GM12864 (cell line): ENCODE results near the gene GASK1A.

Experiments
- DNase-seq: peaks from one replicate; pipeline ENCODE4 v3.0.0-alpha.2; 2011; ENCODE audit warnings: low read depth
- H3K4me3 ChIP-seq: 2 replicates; pipeline ENCODE4 v1.5.1; 2011; ENCODE audit warnings: mild to moderate bottlenecking, low read depth, low read length, control low read depth
- CTCF ChIP-seq: IDR thresholded peaks from 2 replicates; pipeline ENCODE4 v1.5.1; 2011; ENCODE audit warnings: low read depth, mild to moderate bottlenecking, moderate library complexity, low read length, control low read depth, inconsistent platforms; ENCODE audit errors: missing control alignments

The GASK1A gene

GRCh38 chr3:43024181-43024885, 45.2 kb downstream of the GASK1A start:
- DNase-seq, result no peak
- no peak overlapping the region for H3K4me3 ChIP-seq
- TF ChIP-seq CTCF, result no peak

- H3K4me3 ChIP-seq, result no peak overlapping the region
- no peak for TF ChIP-seq CTCF
- DNase-seq, result no peak
Observed at GRCh38 chr3:43025423-43025822, 46.3 kb downstream of the GASK1A start.

- no peak overlapping the region for H3K4me3 ChIP-seq
- no peak for DNase-seq
- TF ChIP-seq CTCF, result no peak
Observed at GRCh38 chr3:43028001-43028400, 48.9 kb downstream of the GASK1A start.

DNA sequence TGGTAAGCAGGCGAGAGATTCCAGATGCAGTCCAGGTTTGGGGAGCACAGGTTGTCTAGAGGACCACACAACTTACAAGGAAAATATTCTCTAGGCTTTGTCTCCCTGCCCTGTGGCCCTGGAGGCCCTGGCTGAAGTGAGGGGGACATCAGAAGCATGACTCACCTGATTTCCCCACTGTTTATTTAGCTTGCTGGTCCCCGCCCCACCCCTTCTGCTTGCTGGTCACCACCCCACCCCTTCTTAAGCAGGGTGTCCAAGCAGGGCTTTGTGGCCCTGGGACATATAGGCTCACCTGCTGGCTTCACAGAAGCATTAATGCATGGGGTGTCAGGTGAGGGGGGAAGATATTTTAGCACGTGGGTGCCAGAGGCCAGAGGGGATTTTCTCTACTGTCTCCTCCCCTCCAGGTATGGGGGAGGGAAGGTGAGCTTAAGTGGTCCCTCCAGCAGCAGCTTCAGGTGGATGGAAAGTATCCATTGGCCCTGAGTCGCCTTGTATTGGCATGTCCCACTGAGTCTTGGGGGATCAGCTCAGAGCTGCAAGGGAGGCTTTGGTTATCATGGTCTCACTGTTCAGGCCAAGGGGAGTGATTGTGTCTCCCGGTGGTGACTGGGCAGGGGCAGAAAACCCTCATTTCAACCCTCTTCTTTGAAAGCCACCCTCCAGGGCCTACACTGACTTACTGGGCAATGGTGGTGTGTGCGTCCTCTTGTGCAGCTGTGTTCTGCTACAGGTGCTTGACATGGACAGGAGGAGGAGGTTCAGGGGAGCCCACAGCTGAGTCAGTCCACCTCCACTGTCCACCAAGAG, 49.8 kb downstream of the GASK1A start:
- DNase-seq, result no peak

DNA sequence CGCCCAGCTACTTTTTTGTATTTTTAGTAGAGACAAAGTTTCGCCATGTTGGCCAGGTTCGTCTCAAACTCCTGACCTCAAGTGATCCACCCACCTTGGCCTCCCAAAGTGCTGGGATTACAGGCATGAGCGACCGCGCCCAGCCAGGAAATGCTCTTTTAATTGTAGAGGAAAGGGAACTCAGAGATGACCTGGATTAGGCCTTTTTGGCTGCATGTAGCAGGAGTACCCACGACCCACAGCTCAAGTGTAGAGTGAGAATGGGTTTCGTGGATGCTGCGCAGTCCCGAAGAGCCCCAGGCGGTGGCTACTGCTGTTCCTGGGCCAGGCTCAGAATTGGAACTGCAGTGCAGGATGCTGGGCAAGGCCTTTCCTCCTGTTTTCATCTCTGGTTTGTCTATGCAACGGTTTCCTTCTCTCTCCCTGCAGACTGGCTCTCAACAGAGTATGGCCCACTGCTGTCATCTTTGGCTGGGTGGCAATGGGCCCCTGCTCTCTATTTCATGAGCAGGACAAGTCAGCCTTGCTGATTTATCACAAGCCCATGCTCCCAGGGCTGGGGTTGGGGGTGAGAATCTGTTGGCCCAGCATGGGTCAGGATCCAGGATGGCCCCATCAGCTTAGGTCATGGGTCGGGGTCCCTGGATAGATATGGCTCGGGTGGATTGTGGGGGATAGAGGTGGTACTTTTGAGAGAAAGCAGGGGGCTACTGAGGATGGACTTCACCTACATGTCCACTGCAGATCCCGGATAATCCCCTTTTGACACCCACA, 51.2 kb downstream of the GASK1A start:
- TF ChIP-seq CTCF, result no peak
- no peak for DNase-seq
- no peak overlapping the region for H3K4me3 ChIP-seq

More for the DNA sequence above, 49.8 kb downstream of the GASK1A start:
- no peak for TF ChIP-seq CTCF
- H3K4me3 ChIP-seq, result no peak overlapping the region

- TF ChIP-seq CTCF, result no peak
- DNase-seq, result no peak
Observed at GRCh38 chr3:43031485-43031884, 52.4 kb downstream of the GASK1A start.

More at GRCh38 chr3:43031485-43031884, 52.4 kb downstream of the GASK1A start:
- H3K4me3 ChIP-seq, result no peak overlapping the region
